GM18909 (cell line): ENCODE data around the gene NDUFB4.
"Not testable (repeated sequence)": the region's sequence is repeated elsewhere in the genome, so short reads cannot be mapped to it uniquely, and the experiment has no call there.

Experiments
- ATAC-seq: cut with Tn5 transposase; IDR thresholded peaks from one replicate; pipeline ENCODE4 v1.9.1; 2021; ENCODE audit warnings: mild to moderate bottlenecking; ENCODE audit not compliant: unreplicated experiment, poor library complexity

Gene NDUFB4

DNA sequence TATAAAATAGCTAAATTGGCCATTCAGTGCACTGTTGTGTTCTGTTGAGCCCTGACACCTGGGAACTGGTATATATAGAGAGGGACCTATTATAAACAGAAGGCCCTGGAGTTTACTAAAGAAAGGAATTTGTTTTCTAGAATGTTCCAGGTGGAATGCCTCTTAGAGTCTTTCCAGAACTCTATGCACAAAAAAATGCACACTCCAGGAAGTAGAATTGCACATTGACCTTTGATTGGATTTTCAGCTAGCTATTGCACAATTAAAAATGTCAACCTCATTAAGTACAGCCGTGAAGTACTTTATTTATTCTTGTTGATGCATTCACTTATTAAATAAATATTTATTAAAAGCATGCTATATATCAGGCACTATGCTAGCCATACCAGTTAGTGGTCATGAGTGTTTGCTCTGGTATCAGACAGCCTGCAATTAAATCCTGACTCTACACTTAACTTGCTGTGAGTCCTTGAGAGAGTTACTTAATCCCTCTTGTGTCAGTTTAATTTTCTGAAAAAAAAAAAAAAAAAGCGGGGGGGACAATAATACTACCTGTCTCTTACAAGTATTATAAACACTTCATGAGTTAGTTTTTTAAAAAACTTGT, 40.8 kb downstream of the NDUFB4 start:
- no peak for ATAC-seq

DNA sequence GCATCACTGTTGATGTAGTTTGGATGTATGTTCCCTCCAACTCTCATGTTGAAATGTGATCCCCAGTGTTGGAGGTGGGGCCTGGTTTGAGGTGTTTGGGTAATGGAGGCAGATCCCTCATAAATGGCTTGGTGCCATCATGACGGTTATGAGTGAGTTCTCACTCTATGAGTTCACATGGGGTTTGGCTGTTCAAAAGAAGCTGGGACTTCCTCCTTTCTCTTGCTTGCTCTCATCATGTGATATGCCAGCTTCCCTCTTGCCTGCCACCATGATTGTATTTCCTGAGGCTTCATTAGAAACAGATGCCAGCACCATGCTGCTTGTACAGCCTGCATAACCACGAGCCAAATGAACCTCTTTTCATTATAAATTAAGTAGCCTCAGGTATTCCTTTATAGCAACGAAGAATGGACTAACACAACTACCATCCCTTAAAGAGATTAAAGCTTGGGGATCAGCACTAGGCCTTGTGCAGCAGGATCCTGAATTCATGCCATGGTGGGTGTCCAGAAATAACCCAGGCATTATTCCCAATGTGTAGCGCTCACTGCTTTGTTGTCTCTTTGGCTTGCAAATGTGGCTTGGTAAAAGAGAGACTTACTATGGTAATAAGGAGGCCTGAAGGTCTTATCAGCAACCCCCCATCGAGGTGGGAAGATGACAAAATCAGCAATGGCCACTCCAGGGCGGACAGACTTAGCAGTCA, 41.9 kb downstream of the NDUFB4 start:
- no peak for ATAC-seq

DNA sequence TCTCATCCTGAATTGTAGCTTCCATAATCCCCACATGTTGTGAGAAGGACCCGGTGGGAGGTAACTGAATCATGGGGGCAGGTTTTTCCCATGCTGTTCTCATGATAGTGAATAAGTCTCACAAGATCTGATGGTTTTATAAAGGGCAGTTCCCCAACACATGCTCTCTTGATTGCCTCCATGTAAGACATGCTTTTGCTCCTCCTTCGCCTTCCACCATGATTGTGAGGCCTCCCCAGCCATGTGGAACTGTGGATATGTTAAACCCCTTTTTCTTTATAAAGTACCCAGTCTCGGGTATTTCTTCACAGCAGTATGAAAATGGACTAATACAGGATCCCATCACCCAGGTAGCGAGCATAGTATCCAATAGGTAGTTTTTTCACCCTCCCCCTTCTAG, 42.7 kb downstream of the NDUFB4 start:
- ATAC-seq: not testable (repeated sequence)

DNA sequence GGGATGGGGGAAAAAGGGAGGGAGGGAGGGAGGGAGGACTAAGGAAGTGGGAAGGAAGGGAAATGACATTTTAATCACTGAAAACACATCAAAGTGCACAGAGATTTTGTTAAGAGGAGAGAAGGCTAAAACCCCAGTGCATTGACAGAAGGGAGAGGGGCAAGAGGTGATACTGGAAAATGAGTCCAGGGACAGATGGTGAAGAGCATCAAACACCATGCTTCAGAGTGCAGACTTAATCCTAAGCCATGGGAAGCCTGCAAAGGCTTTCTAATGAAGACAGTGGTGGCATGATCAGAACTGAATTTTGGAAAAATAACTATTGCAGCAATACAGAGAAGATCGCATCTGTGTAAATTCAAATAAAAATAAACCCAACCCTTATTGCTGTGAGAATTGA, 44.1 kb downstream of the NDUFB4 start:
- no peak for ATAC-seq

DNA sequence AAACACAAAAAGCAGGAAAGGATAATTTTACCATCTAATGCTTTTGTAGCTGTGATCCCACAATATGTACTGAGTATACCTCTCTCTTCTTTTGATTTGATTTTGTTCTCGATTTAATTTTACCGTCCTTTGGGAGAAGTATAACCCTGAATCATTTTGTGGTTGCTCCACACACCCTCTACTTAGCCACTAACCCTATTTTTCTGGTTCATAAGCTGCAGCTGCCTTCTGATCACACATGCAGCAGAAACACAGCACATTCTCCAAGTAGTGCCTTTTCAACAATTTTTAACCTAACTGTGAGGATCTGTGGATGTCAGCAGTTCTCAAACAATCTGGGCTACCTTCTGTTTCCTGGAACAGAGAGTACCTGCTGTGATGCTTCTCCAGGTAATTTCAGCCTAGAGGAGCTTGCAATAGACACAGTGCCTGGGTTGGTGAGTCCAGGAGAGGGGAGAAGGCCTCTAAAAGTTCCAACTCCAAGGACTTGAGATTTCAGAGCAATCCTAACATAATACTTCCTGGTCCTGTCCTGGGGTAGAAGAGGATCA, 45.6 kb downstream of the NDUFB4 start:
- no peak for ATAC-seq

DNA sequence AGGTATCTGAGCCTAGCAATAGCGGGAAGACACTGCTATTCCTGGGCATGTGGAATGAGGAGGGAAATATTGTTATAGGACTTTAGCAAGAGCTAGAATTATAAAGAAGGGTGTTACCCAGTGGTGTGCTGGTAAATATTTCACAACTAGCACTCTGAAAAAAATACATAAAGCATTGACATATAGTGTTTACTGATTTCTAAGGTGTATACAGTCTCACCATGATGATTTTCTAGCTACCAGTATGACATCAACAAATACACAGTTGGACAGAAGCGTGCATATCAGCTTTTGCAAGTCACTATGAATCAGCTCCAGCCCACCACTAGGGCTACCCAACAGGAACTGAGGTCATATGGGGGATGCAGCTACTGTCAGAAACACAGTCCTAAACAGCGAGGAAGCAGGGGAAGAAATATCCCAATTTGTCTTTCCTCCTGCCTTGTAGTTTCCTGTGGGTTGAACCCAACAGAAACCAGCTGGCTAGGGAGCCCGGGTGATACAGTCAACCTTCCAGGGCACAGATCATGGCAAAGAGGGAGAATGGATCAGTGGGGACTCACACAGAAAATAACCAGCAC, 46.3 kb downstream of the NDUFB4 start:
- ATAC-seq: no peak

DNA sequence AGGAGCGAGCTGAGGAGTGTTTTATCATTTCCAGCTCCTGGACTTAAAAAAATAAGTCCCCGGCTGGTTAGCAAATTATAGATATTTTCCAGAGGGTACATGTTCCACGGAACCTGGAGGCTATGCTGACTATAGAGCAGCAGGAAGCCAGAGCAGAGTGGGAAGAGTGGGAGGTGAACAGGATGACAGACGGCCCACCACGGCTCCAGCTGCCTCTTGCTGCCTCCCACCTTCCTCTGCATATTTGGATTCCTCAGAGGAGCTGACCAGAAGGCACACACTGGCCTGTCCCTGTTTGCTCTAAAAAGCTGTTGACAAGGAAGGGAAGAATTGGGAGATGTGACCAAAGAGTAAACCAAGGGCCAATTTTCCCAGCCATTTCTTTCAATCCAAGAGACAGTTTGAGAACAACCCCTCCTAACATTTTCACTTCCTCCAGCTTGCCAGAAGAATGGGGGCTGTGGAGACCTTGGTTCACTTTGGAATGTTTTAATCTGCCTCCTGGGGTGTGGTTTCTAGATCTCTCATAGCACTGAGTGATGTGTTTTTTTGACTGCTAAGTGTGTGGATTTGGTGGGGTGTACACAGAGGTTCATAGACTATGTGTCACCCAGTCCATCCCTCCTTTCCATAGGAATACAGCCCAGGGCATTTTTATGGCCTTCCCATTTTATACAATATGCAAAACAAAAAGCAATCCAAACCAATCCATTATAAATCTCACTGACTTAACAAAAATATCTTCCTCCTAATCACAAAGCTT, 49.1 kb downstream of the NDUFB4 start:
- ATAC-seq: no peak

DNA sequence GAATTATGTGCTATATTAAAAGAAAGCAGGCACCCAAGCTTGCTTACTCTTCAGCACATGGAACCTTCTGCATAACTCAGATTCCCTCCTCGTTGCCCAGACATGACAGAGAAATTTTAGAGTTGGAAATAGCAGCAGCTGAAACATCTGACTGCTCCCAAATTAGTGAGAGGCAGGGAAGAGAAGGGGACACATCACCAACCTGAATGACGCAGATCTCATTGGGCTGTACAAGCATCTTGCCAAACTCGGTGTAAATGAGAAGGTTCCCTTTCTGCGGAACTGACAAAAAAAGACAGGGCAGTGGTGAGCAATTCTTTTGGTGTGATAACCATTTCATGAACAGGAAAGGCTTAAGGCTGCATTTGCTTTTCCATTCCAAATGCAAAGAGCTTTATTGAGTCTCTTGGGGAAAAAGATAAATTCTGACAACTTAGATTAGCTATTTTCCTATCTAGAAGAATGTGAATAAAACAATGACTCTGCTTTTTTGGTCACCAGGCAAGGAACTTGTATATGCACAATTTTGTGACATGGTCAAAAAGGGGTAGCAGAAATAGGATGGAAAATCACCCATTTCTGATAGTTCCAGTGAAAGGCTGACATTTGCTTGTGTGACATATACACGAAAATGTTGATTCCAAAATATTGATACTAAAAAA, 50.8 kb downstream of the NDUFB4 start:
- no peak for ATAC-seq

DNA sequence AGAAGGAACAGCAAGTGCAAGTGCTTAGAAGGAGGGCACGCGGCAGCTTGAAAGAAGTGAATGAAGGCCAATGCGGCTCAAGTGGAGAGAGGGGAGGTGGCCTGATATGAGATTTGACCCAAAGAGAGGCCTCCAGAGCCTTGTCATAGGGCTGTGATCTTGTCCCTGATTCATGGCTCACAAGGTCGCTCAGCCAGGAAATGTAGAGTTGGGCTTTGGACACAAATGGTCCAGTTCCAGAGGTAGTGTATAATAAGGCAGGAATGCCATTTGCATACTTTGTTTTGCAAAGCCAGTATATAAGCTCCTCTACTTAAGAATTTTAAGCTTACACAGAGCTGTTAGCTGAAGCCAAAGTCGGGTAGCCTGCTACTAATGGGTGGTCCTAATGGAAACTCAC, 52.2 kb downstream of the NDUFB4 start:
- no peak for ATAC-seq

DNA sequence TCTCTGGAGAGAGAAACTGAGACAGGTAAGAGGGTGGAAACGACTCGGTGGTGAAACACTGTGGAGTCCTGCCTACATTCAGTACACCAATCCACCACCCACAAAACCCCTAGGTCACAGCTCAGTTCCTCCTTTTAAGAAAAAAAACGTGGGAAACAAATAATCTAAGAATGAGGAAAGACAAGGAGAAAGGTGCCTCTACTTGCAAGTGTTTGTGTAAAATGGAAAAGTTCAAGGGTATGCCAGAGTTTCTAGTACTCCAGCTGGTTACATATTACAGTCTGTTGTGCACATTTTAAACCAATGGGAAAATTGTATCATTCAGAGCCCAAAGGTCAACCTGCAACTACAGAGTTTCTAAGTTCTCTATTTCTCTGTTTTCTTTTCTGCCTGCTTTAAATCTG, 53.7 kb downstream of the NDUFB4 start:
- peak; percentile 59 for ATAC-seq

DNA sequence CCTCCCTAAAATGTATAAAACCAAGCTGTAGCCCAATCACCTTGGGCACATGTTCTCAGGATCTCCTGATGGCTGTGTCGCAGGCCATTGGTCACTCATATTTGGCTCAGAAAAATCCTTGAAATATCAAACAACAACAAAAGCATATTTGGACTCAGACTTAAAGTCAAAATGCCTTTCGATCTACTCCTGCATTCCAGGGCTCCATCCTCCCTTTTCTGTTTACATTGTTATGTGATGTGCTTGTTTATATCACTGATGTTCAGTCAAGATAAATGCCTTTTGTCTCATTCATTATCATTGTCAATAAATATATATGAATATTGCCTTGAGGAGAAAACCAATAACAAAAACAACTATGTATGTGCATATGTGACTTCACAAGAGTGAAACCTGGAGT, 54.2 kb downstream of the NDUFB4 start:
- ATAC-seq: no peak
